GM18868 (cell line): ENCODE results near the gene PRELID2.
"Not testable (repeated sequence)": the region's sequence is repeated elsewhere in the genome, so short reads cannot be mapped to it uniquely, and the experiment has no call there.

Experiments used
- ATAC-seq: cut with Tn5 transposase; IDR thresholded peaks from one replicate; pipeline ENCODE4 v1.9.1; 2021; ENCODE audit warnings: mild to moderate bottlenecking, moderate library complexity; ENCODE audit not compliant: unreplicated experiment

The PRELID2 gene

DNA sequence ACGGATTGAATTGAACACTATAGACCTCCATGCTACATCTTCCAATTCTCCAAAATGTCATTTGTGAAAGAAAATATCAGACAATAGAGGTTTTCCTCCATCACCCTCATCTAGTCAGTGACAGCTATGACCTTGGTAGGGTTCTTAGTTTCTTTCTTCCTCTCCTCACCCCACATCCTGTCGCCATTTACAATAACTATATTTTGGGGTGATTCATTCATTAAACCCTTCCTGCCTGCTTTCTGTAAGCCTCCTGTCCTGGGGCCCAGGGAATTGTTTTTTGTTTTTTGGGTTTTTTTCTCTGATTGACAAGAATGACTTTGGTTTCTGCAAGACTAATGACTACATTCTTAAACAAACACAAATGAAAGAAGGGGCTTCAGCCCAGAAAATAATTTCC is 82.6 kb downstream of the PRELID2 start:
- ATAC-seq: no peak

DNA sequence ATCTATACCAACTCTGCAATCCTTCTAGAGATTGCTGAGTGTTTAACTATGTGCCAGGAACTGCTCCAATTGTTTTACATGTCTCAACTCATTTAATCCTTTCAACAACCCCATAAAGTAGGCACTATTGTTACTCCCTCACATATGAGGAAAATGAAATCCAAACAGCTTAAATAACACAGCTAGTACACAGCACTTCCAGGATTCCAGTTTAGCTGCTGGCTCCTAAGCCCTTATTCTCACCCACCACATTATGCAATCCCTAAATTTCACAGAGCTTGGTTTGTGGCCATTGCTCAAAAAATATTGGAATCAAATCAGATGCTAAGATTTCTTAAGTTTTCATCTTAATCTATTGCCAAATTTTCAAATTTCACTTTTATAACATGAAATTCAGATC is 84.9 kb downstream of the PRELID2 start:
- ATAC-seq: no peak

DNA sequence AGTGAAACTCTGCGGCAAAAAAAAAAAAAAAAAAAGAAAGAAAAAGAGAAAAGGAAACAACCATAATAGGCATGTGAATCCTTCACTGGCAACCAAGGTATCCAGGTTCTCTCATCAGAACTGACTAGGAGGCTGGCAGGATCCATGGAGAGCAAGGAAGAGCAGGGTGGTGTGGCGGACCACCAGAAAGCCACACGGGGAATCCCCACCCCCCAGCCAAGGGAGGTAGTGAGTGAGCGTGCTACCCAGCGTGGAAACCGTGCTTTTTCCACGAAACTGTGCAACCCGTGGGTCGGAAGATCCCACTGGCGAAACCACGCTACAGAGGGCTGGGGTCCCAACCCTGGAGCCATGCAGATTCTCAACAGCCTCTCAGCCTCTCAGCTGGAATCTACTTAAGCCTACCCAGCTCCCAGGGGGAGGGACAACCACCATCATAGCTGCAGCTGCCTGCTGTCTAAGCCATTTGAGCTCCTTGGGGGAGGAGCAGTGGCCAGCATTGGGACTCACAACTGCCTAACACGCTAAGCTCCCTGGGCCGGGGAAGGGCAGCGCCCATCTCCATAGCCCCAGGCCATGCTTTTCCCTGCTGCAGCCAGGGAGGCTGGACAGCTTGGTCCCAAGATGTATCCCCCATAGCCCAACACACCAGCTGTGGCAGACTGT is 91.6 kb downstream of the PRELID2 start:
- ATAC-seq: no peak

DNA sequence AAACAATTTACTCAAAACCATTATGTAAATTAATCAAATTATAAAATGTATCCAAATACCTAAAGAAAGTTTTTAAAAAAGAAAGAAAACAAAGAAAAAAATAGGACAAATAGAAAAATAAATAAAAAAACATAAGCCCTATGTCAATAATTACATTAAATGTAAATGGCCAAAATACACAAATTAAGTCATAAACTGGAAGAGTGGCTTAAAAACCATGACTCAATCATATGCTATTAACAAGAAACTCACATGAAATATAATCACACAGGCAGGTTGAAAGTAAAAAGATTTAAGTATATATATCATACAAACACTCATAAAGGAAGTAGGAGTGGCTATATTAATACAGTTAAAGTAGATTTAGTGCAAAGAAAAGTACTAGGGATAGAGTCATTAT is 95.3 kb downstream of the PRELID2 start:
- no peak for ATAC-seq

DNA sequence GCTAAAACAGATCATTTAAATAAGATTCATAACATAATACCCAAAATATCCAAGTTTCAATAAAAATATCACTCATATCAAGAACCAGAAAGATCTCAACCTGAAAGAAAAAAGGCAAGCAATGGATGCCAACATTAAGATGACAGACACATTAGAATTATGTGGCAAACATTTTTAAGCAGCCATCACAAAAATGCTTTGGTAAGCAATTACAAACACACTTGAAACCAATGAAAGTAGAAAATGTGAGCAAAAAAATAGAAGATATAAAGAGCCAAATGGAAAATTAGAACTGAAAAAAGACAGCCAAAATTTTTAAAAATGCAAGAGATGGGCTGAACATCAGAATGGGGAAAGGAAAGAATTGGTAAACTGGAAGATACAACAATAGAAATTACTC is 96.9 kb downstream of the PRELID2 start:
- no peak for ATAC-seq

DNA sequence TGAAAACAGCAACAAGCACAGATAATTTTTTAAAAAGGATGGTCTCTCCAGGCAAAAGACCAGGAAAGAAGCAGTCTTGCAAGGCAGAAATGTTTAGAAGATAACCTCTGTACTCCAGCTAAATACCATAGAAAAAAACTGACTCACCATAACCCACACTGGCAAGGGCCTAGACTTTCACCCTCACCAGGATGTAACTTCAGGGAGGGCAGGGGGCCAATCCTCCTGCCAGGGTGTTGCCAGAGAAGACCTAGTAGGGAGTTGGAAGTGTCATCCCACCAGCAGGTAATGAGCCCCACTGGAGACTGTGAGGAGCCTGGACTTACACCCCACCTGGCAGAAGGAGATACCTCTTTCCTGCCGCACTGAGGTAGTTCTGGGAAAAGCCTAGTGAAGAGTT is 97.6 kb downstream of the PRELID2 start:
- no peak for ATAC-seq

DNA sequence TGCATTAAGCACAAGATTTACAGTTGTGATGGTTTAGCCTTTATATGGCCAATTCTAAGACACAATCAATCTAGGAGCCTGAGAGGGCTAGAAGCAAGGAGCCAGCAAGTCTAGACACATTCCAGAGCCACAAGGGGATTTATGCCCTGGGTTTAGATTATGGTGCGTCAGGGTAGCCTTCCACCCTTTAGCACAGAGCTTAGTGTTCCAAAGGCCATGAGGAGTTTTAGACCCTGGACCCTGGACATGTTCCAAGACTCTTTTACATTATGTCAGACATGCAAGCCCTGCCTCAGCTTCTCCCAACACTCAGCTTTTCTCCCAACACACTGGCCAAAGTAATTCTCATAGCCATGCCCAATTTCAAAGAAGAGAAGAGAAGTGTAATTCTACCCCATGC is 105.2 kb downstream of the PRELID2 start:
- not testable (repeated sequence) for ATAC-seq

DNA sequence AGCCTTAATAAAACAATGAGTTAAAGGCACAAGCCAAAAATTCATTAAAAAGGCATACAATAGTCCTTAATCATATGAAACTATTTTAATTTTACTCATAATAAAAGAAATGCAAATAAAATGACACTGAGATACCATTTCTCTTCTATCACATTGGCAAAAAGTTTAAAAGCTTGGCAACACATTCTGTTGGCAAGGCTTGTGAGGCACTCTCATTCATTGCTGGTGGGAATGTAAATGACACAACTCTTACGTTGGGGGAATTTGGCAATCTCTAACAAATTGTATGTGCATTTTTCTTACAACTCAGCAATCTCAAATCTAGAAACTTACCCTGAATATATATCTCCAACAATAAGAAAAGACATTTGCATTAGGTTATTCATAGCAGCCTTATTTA is 111.6 kb downstream of the PRELID2 start:
- ATAC-seq: no peak

DNA sequence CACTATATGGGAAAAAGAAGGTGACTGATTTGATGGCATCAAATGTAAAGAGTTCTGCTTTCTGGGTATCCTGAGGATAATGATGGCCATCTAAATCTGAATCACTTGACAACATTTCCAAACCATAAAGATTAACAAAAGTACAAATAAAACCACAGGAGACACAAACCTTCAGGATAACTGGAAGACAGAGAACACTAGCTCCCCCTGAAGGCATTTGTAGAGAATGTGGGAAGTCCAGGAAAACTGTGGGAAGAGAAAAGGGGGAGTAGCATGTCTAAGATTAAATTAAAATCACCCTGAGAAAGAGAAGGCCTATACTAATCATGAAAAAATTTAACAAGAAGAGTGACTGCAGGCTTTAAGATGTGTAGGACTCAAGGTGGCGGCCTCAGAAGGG is 116.2 kb downstream of the PRELID2 start:
- ATAC-seq: no peak

DNA sequence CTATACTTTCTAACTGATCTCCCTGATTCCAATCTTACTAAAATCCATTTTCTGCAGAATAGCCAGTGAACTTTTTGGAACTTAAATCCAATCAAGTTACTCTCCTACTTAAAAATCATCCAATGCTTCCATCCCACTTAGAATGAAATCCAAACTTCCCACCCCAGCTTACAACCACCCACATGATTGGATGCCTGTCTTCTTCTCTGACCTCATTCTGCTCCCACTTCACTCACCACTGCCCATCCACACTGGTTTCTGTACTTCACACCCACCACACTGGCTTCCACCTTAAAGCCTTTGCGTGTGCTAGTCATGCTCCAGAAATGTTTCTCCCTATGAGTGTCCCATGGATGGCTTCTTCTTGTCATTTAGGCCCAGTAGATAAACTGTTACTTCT is 119.7 kb downstream of the PRELID2 start:
- ATAC-seq: no peak

DNA sequence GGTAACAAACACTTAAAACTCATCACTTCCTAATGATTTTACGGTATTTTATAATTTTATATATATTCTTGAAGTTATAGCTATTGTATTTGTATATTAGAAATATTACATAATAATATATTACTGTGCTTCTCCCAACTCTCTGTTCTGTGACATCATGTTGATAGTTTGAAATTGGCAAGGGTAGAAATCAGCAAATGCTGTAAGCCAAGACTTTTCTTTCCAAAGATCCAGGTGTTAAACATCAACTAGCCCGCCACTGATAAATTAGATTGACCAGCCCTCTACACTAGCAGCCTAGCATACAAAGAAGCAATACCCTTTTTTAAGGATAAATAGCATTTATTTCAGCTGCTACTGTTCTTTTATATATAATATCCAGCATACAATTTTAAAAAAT is 122.9 kb downstream of the PRELID2 start:
- no peak for ATAC-seq

DNA sequence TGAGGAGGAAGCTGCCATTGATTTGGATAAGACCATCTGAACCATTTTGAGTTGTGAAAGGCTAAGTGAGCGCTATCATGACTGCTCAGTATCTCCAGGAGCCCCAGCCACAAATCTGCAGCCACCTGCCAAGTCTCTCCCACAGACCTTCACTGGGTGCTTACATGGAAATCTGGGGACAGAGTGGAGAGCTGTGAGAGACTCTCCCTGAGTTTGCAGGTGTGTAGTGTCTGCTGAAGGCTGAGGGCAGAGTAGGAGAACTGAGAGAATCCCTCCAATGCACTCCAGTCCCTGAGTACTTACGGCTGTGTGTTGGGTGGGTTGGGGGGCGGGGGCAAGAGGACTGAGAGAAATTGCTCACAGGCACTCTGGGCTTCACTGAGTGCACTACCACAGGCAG is 123.7 kb downstream of the PRELID2 start:
- no peak for ATAC-seq
